ENCODE measurements around the gene GRAMD1A.

DNA sequence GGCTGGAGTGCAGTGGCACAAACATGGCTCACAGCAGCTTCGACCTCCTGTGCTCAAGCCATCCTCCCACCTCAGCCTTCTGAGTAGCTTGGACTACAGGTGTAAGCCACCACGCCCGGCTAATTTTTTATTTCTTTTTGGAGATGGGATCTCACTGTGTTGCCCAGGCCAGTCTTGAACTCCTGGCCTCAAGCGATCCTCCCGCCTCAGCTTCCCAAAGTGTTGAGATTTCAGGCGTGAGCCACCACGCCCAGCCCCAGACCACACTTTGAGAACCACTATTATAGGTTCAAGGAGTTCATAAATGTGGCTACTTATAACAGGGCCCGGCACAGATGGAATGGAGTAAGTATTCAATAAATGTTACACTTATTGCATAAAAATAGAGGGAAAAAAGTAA lies 26.9 kb downstream of the GRAMD1A start:
- TF ChIP-seq, protein P1, sequence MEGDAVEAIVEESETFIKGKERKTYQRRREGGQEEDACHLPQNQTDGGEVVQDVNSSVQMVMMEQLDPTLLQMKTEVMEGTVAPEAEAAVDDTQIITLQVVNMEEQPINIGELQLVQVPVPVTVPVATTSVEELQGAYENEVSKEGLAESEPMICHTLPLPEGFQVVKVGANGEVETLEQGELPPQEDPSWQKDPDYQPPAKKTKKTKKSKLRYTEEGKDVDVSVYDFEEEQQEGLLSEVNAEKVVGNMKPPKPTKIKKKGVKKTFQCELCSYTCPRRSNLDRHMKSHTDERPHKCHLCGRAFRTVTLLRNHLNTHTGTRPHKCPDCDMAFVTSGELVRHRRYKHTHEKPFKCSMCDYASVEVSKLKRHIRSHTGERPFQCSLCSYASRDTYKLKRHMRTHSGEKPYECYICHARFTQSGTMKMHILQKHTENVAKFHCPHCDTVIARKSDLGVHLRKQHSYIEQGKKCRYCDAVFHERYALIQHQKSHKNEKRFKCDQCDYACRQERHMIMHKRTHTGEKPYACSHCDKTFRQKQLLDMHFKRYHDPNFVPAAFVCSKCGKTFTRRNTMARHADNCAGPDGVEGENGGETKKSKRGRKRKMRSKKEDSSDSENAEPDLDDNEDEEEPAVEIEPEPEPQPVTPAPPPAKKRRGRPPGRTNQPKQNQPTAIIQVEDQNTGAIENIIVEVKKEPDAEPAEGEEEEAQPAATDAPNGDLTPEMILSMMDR (IDR thresholded peaks at IDR 0.05) = no peak
- no peak for TF ChIP-seq POLR2A (IDR thresholded peaks at IDR 0.05)

Measured in breast epithelium (tissue), 3 donors.